GM23338 (cell line): ENCODE measurements around the gene WWOX. TPM values are rescaled to one million over a fixed set of nuclear protein-coding genes. Genes with fewer than 3 reads are reported as not detected.

ENCODE experiments used
- ATAC-seq: fragments of 200-7000 bp; cut with Tn5 transposase; 3 replicates; pipeline ENCODE4 v1.9.1; 2020
- DNase-seq: peaks from one replicate; pipeline ENCODE4 v3.0.0-alpha.2; 2015; ENCODE audit warnings: low spot score
- H2AFZ ChIP-seq: fragments of 200-600 bp; sonication (generic); 2 replicates; pipeline ENCODE4 v1.8.0; 2016; ENCODE audit warnings: antibody characterized with exemption, mild to moderate bottlenecking, moderate library complexity
- H3F3A ChIP-seq: fragments of 200-600 bp; sonication (generic); replicated peaks from 2 replicates; pipeline ENCODE4 v1.8.0; 2017; ENCODE audit warnings: antibody characterized with exemption, mixed run types, low read depth
- H3K27ac ChIP-seq: fragments of 200-600 bp; sonication (generic); 2 replicates; pipeline ENCODE4 v1.6.1; 2016; ENCODE audit warnings: low read depth
- H3K27me3 ChIP-seq: fragments of 200-600 bp; sonication (generic); 2 replicates; pipeline ENCODE4 v1.8.0; 2016; ENCODE audit warnings: mild to moderate bottlenecking, mixed run types, moderate library complexity; ENCODE audit not compliant: insufficient read depth
- H3K36me3 ChIP-seq: fragments of 200-600 bp; sonication (generic); 2 replicates; pipeline ENCODE4 v1.8.0; 2016; ENCODE audit warnings: mild to moderate bottlenecking; ENCODE audit not compliant: insufficient read depth
- H3K4me1 ChIP-seq: fragments of 200-600 bp; sonication (generic); 2 replicates; pipeline ENCODE4 v1.8.0; 2016; ENCODE audit warnings: mild to moderate bottlenecking, moderate library complexity; ENCODE audit not compliant: insufficient read depth
- H3K4me2 ChIP-seq: fragments of 200-600 bp; sonication (generic); 2 replicates; pipeline ENCODE4 v1.7.1; 2017; ENCODE audit warnings: mixed run types
- H3K4me3 ChIP-seq: fragments of 200-600 bp; sonication (generic); 2 replicates; pipeline ENCODE4 v1.6.1; 2016; ENCODE audit warnings: mixed run types
- H3K79me2 ChIP-seq: fragments of 200-600 bp; sonication (generic); replicated peaks from 2 replicates; pipeline ENCODE4 v1.8.0; 2017; ENCODE audit warnings: mild to moderate bottlenecking; ENCODE audit not compliant: insufficient read depth
- H3K9me2 ChIP-seq: fragments of 200-600 bp; sonication (generic); 2 replicates; pipeline ENCODE4 v1.8.0; 2017; ENCODE audit not compliant: insufficient read depth
- H4K20me1 ChIP-seq: fragments of 200-600 bp; sonication (generic); replicated peaks from 2 replicates; pipeline ENCODE4 v1.8.0; 2017; ENCODE audit warnings: mild to moderate bottlenecking; ENCODE audit not compliant: insufficient read depth
- H3K27ac Mint-ChIP-seq: 2 replicates; pipeline ENCODE4 v1.8.0; 2020; ENCODE audit warnings: inconsistent platforms, mild to moderate bottlenecking, moderate library complexity, mixed read lengths
- H3K27me3 Mint-ChIP-seq: 3 replicates; pipeline ENCODE4 v1.8.0; 2022; ENCODE audit warnings: low read depth, mild to moderate bottlenecking, moderate library complexity, mixed read lengths, inconsistent platforms; ENCODE audit not compliant: insufficient read depth, poor library complexity
- H3K36me3 Mint-ChIP-seq: 3 replicates; pipeline ENCODE4 v1.8.0; 2021; ENCODE audit warnings: low read depth, mild to moderate bottlenecking, inconsistent platforms, moderate library complexity, mixed read lengths
- H3K4me1 Mint-ChIP-seq: 3 replicates; pipeline ENCODE4 v1.8.0; 2020; ENCODE audit warnings: mild to moderate bottlenecking, inconsistent platforms, mixed read lengths
- H3K4me3 Mint-ChIP-seq: 3 replicates; pipeline ENCODE4 v1.8.0; 2021; ENCODE audit warnings: moderate library complexity, mild to moderate bottlenecking, inconsistent platforms, mixed read lengths
- H3K9me3 Mint-ChIP-seq: 3 replicates; pipeline ENCODE4 v1.8.0; 2020; ENCODE audit warnings: moderate library complexity, mild to moderate bottlenecking, inconsistent platforms, mixed read lengths
- EZH2 ChIP-seq: fragments of 200-600 bp; sonication (generic); IDR thresholded peaks from one replicate; pipeline ENCODE4 v1.8.0; 2017; ENCODE audit warnings: antibody characterized with exemption, mild to moderate bottlenecking, low read depth; ENCODE audit not compliant: unreplicated experiment
- EZH2phosphoT487 ChIP-seq: fragments of 200-600 bp; sonication (generic); IDR thresholded peaks from one replicate; pipeline ENCODE4 v1.8.1; 2018; ENCODE audit warnings: antibody characterized with exemption; ENCODE audit not compliant: unreplicated experiment
- JUNB ChIP-seq: IDR thresholded peaks from one replicate; pipeline ENCODE4 v1.6.1; 2016; ENCODE audit warnings: antibody characterized with exemption; ENCODE audit not compliant: unreplicated experiment
- STAT1 ChIP-seq: IDR thresholded peaks from one replicate; pipeline ENCODE4 v1.6.1; 2016; ENCODE audit warnings: antibody characterized with exemption; ENCODE audit not compliant: unreplicated experiment
- ZNF114 ChIP-seq: fragments of 250-450 bp; sonication (Bioruptor Pico); IDR thresholded peaks from 2 replicates; pipeline ENCODE4 v1.5.0; 2020; ENCODE audit warnings: mild to moderate bottlenecking, moderate library complexity
- ZNF331 ChIP-seq: fragments of 250-450 bp; sonication (Bioruptor Pico); IDR thresholded peaks from 2 replicates; pipeline ENCODE4 v1.5.0; 2020; ENCODE audit warnings: low read depth, mild to moderate bottlenecking, moderate library complexity
- ZNF462 ChIP-seq: fragments of 250-450 bp; sonication (Bioruptor Pico); IDR thresholded peaks from 2 replicates; pipeline ENCODE4 v1.5.0; 2020; ENCODE audit warnings: mild to moderate bottlenecking, moderate library complexity
- polyA plus RNA-seq: library from polyadenylated mRNA; unstranded; fragments of >200 nt; fragmentation: Nextera tagmentation; extraction: Ambion mirVana; gene quantifications from 2 replicates; pipeline ENCODE4 v1.2.1, GENCODE V29; 2016
- total RNA-seq: library from RNA; depleted of rRNA; stranded (reverse); fragments of >200 nt; shearing (Covaris generic); gene quantifications from 2 replicates; pipeline ENCODE4 v1.2.3, GENCODE V29; 2014
- TF ChIP-seq, protein P1 (sequence below), 2 experiments: fragments of 200-600 bp in 1 of 2; sonication (generic) in 1 of 2; conservative IDR thresholded peaks; 2 replicates each; pipeline versions ENCODE4 v1.5.1 to v1.6.1; 2016 to 2017; ENCODE audit warnings: antibody characterized with exemption in 2 of 2, low read depth in 2 of 2, mild to moderate bottlenecking in 2 of 2, moderate library complexity in 1 of 2
- TF ChIP-seq, protein P2 (sequence below): IDR thresholded peaks from 2 replicates; pipeline ENCODE4 v1.6.1; 2016; ENCODE audit warnings: antibody characterized with exemption

The WWOX gene
- total and polyA plus RNA-seq, 2 experiments from 2014 or later: 10.0 to 19.3 TPM

DNA sequence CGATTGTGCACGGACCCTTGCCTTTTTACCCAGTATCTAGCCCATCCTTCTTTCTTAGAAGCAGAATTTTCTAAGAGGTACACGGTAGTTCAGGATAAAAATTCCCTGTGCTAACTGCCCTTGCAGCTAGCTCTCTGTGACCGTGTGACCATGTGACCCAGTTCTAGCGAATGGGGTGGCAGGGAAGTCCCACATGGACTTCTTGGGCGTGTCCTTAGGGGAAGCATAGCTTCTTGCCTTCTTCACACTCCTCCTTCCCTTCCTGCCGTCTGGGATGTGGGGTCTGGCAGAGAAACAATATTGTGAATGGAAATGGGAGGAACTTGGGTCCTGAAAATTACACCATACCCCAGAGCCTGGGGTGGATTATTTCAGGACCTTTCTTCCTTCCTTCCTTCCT lies 830.4 kb downstream of the WWOX start:
- no peaks in the 10 kb centered on the region for H3K79me2 ChIP-seq
- H4K20me1 ChIP-seq: no peaks in the 10 kb centered on the region
- H3K27me3 Mint-ChIP-seq: peaks cover 4% of the 10 kb centered on the region
- H3K9me3 Mint-ChIP-seq: peaks cover under 1% of the 10 kb centered on the region; the same call in 1 of the 3 replicates
- peaks cover under 1% of the 10 kb centered on the region; the same call in 1 of the 3 replicates for H3K36me3 Mint-ChIP-seq
- no peak for TF ChIP-seq EZH2phosphoT487
- ATAC-seq (no peak), DNase-seq (no peak)
- no peaks in the 10 kb centered on the region for H3K27me3 ChIP-seq
- no peak overlapping the region for H2AFZ ChIP-seq
- no peak overlapping the region for H3K4me3 Mint-ChIP-seq
- H3K27ac Mint-ChIP-seq: no peak overlapping the region
- H3K4me3 ChIP-seq: no peak overlapping the region
- H3K4me1 ChIP-seq: no peaks in the 10 kb centered on the region
- no peaks in the 10 kb centered on the region for H3K36me3 ChIP-seq
- no peaks in the 10 kb centered on the region for H3K9me2 ChIP-seq
- no peaks in the 10 kb centered on the region for H3F3A ChIP-seq
- no peaks in the 10 kb centered on the region for H3K4me1 Mint-ChIP-seq
- H3K27ac ChIP-seq: no peak overlapping the region
- no peak overlapping the region for H3K4me2 ChIP-seq

GRCh38 chr16:78930561-78930960 lies 831.1 kb downstream of the WWOX start:
- no peak overlapping the region for H3K27ac ChIP-seq
- no peaks in the 10 kb centered on the region for H3K4me1 Mint-ChIP-seq
- H3K9me2 ChIP-seq: no peaks in the 10 kb centered on the region
- no peak for ATAC-seq
- H3K27me3 Mint-ChIP-seq: peaks cover 4% of the 10 kb centered on the region
- H3K27ac Mint-ChIP-seq: no peak overlapping the region
- no peaks in the 10 kb centered on the region for H3K36me3 ChIP-seq
- no peaks in the 10 kb centered on the region for H3K27me3 ChIP-seq
- H3F3A ChIP-seq: no peaks in the 10 kb centered on the region
- no peaks in the 10 kb centered on the region; the same call in 2 of the 3 replicates for H3K36me3 Mint-ChIP-seq
- H3K4me2 ChIP-seq: no peak overlapping the region
- no peaks in the 10 kb centered on the region for H4K20me1 ChIP-seq
- no peak overlapping the region for H3K4me3 Mint-ChIP-seq
- H2AFZ ChIP-seq: no peak overlapping the region
- no peak for DNase-seq
- H3K4me3 ChIP-seq: no peak overlapping the region
- H3K79me2 ChIP-seq: no peaks in the 10 kb centered on the region
- TF ChIP-seq, protein P1, sequence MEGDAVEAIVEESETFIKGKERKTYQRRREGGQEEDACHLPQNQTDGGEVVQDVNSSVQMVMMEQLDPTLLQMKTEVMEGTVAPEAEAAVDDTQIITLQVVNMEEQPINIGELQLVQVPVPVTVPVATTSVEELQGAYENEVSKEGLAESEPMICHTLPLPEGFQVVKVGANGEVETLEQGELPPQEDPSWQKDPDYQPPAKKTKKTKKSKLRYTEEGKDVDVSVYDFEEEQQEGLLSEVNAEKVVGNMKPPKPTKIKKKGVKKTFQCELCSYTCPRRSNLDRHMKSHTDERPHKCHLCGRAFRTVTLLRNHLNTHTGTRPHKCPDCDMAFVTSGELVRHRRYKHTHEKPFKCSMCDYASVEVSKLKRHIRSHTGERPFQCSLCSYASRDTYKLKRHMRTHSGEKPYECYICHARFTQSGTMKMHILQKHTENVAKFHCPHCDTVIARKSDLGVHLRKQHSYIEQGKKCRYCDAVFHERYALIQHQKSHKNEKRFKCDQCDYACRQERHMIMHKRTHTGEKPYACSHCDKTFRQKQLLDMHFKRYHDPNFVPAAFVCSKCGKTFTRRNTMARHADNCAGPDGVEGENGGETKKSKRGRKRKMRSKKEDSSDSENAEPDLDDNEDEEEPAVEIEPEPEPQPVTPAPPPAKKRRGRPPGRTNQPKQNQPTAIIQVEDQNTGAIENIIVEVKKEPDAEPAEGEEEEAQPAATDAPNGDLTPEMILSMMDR (conservative IDR thresholded peaks at IDR 0.05; ENCODE audit: low read depth in 2 of 2): no peak
- TF ChIP-seq ZNF331 (CRISPR knock-in tag): no peak
- TF ChIP-seq EZH2phosphoT487: no peak
- TF ChIP-seq STAT1: no peak
- TF ChIP-seq ZNF114 (CRISPR knock-in tag): no peak
- TF ChIP-seq EZH2: no peak
- TF ChIP-seq JUNB: no peak
- TF ChIP-seq, protein P2, sequence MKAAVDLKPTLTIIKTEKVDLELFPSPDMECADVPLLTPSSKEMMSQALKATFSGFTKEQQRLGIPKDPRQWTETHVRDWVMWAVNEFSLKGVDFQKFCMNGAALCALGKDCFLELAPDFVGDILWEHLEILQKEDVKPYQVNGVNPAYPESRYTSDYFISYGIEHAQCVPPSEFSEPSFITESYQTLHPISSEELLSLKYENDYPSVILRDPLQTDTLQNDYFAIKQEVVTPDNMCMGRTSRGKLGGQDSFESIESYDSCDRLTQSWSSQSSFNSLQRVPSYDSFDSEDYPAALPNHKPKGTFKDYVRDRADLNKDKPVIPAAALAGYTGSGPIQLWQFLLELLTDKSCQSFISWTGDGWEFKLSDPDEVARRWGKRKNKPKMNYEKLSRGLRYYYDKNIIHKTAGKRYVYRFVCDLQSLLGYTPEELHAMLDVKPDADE: no peak
- no peak for TF ChIP-seq ZNF462 (CRISPR knock-in tag)
- no peaks in the 10 kb centered on the region for H3K4me1 ChIP-seq
- H3K9me3 Mint-ChIP-seq: peaks cover 2% of the 10 kb centered on the region; the same call in 1 of the 3 replicates
